Lung (tissue), 12 donors: ENCODE results near the gene SAMD9. TPM values are rescaled to one million over a fixed set of nuclear protein-coding genes. Genes with fewer than 3 reads are reported as not detected.

Experiments used
- ATAC-seq: fragments of 200-7000 bp; cut with Tn5 transposase; one replicate; pipeline ENCODE4 v1.9.1; 2020; ENCODE audit warnings: moderate number of reproducible peaks; ENCODE audit not compliant: insufficient read depth, low FRiP score
- DNase-seq, 3 donors: peaks; one replicate each; pipeline ENCODE4 v3.0.0-alpha.2; 2013 to 2017
- H3K27ac ChIP-seq, 2 donors: one replicate each; pipeline ENCODE4 v1.5.1; 2013; ENCODE audit warnings: mild to moderate bottlenecking in 2 of 2, moderate library complexity in 2 of 2, control low read depth in 1 of 2, inconsistent platforms in 1 of 2, low read depth in 1 of 2, low read length in 1 of 2
- H3K27me3 ChIP-seq, 3 donors: one replicate each; pipeline ENCODE4 v1.5.1; 2013; ENCODE audit warnings: low read length in 2 of 3; ENCODE audit not compliant: control insufficient read depth in 3 of 3, insufficient read depth in 3 of 3
- H3K36me3 ChIP-seq, 4 donors: one replicate each; pipeline ENCODE4 v1.5.1; 2013; ENCODE audit warnings: low read length in 4 of 4, mild to moderate bottlenecking in 1 of 4, moderate library complexity in 1 of 4; ENCODE audit not compliant: control insufficient read depth in 4 of 4, insufficient read depth in 4 of 4
- H3K4me1 ChIP-seq, 5 donors: one replicate each; pipeline ENCODE4 v1.5.1; 2013; ENCODE audit warnings: low read length in 5 of 5, mild to moderate bottlenecking in 2 of 5, moderate library complexity in 1 of 5; ENCODE audit not compliant: control insufficient read depth in 5 of 5, insufficient read depth in 5 of 5
- H3K4me3 ChIP-seq: one replicate; pipeline ENCODE4 v1.5.1; 2013; ENCODE audit warnings: mild to moderate bottlenecking, control low read depth, moderate library complexity
- H3K9ac ChIP-seq, 2 donors: one replicate each; pipeline ENCODE4 v1.5.1; 2013; ENCODE audit warnings: low read length in 2 of 2, control low read depth in 1 of 2; ENCODE audit not compliant: insufficient read depth in 1 of 2
- H3K9me3 ChIP-seq, 4 donors: one replicate each; pipeline ENCODE4 v1.5.1; 2013; ENCODE audit warnings: low read length in 3 of 4, mild to moderate bottlenecking in 1 of 4, moderate library complexity in 1 of 4; ENCODE audit not compliant: control insufficient read depth in 4 of 4, insufficient read depth in 3 of 4
- CTCF ChIP-seq: IDR thresholded peaks from 2 replicates; pipeline ENCODE4 v1.5.1; 2012; ENCODE audit warnings: mild to moderate bottlenecking; ENCODE audit errors: control extremely low read depth, extremely low read depth
- WGBS, 2 donors: extraction: QIAGEN DNeasy Blood & Tissue Kit; methylation state at CpG; one replicate each; pipeline ENCODE4 v1.1.7; 2013; 5-methylcytosine and 5-hydroxymethylcytosine counted together
- polyA plus RNA-seq, 2 donors: library from polyadenylated mRNA; stranded (reverse); fragments of 200-250 nt; gene quantifications; one replicate each; pipeline ENCODE4 v1.2.1, GENCODE V29; 2013
- total RNA-seq, 2 donors: library from RNA; depleted of rRNA in 1 of 2; stranded (reverse); fragments of >200 nt in 1 of 2; gene quantifications; one replicate each; pipeline ENCODE4 v1.2.1, GENCODE V29; 2014 to 2021
- donor health status: control.
- donor health status: control.
- donor health status: Bipolar disorder and iron deficiency.
- donor health status: healthy.
- donor health status: DM: yes; HTN: yes; CAD: no.

The SAMD9 gene
- total and polyA plus RNA-seq, 4 donors: 2.3 to 14.5 (median 7.5) TPM

GRCh38 chr7:93055543-93056107, 62.2 kb downstream of the SAMD9 start:
- Histone ChIP-seq H3K27ac (no peak overlapping the region), H3K36me3 (no peaks in the 10 kb centered on the region), H3K4me3 (no peak overlapping the region), H3K9me3 (peaks cover 0 to 2% (median 0%) of the 10 kb centered on the region in 4 donors), H3K27me3 (no peaks in the 10 kb centered on the region), H3K4me1 (peaks cover 0 to 7% (median 0%) of the 10 kb centered on the region in 5 donors), H3K9ac (no peak overlapping the region)
- peak; percentile 59 for TF ChIP-seq CTCF
- DNase-seq (peak in 2 of 3 donors; percentile 73 to 76), ATAC-seq (peak; percentile 75)
- WGBS, 2 donors: 6 to 7% methylated on average over 5 of the region's 5 CpGs

DNA sequence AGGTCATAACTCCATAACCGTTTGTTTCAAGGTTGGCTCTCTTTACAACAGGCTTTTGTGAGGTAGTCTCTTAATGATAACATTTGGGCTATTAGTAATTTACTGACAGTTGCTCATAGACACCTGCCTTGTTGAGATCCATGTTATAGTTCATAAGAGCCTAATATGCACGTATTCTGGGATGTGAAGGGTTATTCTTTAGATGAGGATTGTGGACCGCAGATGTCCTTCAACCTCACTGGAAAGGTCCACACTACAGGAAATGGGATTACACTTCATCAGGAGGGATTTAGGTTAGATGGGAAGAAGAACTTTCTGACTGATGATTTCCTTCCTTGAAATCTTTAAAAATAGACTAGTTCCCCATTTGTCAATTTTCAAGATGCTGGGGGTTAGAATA, 62.8 kb downstream of the SAMD9 start:
- TF ChIP-seq CTCF: no peak
- H3K36me3 ChIP-seq: no peaks in the 10 kb centered on the region
- no peak overlapping the region for H3K9ac ChIP-seq
- DNase-seq (no peak), ATAC-seq (no peak)
- peaks cover 0 to 7% (median 0%) of the 10 kb centered on the region in 5 donors for H3K4me1 ChIP-seq
- peaks cover 0 to 2% (median 0%) of the 10 kb centered on the region in 4 donors for H3K9me3 ChIP-seq
- no peak overlapping the region for H3K27ac ChIP-seq
- no peaks in the 10 kb centered on the region for H3K27me3 ChIP-seq
- no peak overlapping the region for H3K4me3 ChIP-seq
- WGBS, 2 donors: 58 to 71% methylated on average over 3 of the region's 3 CpGs

GRCh38 chr7:93053949-93054943, 63.5 kb downstream of the SAMD9 start:
- ATAC-seq (no peak), DNase-seq (no peak)
- no peak for TF ChIP-seq CTCF
- 59 to 62% methylated on average over 8 of the region's 8 CpGs for WGBS, 2 donors
- Histone ChIP-seq H3K9me3 (peaks cover 0 to 2% (median 0%) of the 10 kb centered on the region in 4 donors), H3K4me1 (peaks cover 0 to 7% (median 0%) of the 10 kb centered on the region in 5 donors), H3K9ac (no peak overlapping the region), H3K27me3 (no peaks in the 10 kb centered on the region), H3K4me3 (no peak overlapping the region), H3K36me3 (no peaks in the 10 kb centered on the region), H3K27ac (no peak overlapping the region)
